Stimulated activated effector memory CD8-positive, alpha-beta T cell treated with anti-CD3 and anti-CD28 coated beads, Interleukin-12 subunit alpha, Interleukin-12 subunit beta, amount 100 ng/mL, for 72 hours (primary cell): ENCODE measurements around the gene NTSR1.

Experiments
- ATAC-seq: fragments of 150-1000 bp; cut with Tn5 transposase; 2 replicates; pipeline ENCODE4 v1.10.0; 2021
- DNase-seq, 2 donors: peaks; one replicate each; pipeline ENCODE4 v3.0.0; 2021 to 2022; ENCODE audit warnings: low spot score in 2 of 2
- H3K27ac Mint-ChIP-seq: one replicate; pipeline ENCODE4 v1.8.0; 2022; ENCODE audit warnings: mild to moderate bottlenecking, mixed read lengths
- H3K36me3 Mint-ChIP-seq: one replicate; pipeline ENCODE4 v1.8.0; 2022; ENCODE audit warnings: mild to moderate bottlenecking, mixed read lengths
- H3K4me1 Mint-ChIP-seq: one replicate; pipeline ENCODE4 v1.8.0; 2022; ENCODE audit warnings: mixed read lengths
- H3K4me3 Mint-ChIP-seq: one replicate; pipeline ENCODE4 v1.8.0; 2022; ENCODE audit warnings: mild to moderate bottlenecking, mixed read lengths
- H3K9me3 Mint-ChIP-seq: one replicate; pipeline ENCODE4 v1.8.0; 2022; ENCODE audit warnings: mixed read lengths

NTSR1 gene

GRCh38 chr20:62721511-62722370 is 13.1 kb downstream of the NTSR1 start:
- peaks cover 5% of the 10 kb centered on the region for H3K9me3 Mint-ChIP-seq
- H3K4me1 Mint-ChIP-seq: peaks cover 30% of the 10 kb centered on the region
- no peak overlapping the region for H3K27ac Mint-ChIP-seq
- H3K36me3 Mint-ChIP-seq: no peaks in the 10 kb centered on the region
- ATAC-seq (peak; percentile 77), DNase-seq (no peak)
- no peak overlapping the region for H3K4me3 Mint-ChIP-seq

DNA sequence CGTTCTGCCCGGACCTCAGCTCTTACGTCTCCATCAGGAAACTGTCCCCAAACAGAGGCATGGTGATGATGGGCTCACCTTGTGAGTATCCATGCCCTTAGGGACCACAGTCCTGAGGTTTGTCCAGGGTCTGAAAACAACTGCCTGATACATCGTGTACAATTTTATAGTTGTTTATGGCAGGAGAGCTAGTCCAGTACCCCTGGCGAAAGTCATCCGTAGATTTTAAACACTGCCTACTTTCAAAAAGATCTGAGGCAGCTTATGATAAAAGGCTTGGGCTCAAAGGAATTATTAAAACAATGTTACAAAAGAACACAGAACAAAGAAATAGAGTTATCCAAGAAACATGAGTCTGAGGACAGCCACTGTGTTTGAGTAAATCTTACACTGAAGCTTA is 14.0 kb downstream of the NTSR1 start:
- DNase-seq: no peak
- no peak for ATAC-seq
- H3K9me3 Mint-ChIP-seq: peaks cover 5% of the 10 kb centered on the region
- no peaks in the 10 kb centered on the region for H3K36me3 Mint-ChIP-seq
- no peak overlapping the region for H3K4me3 Mint-ChIP-seq
- H3K4me1 Mint-ChIP-seq: peaks cover 27% of the 10 kb centered on the region
- H3K27ac Mint-ChIP-seq: no peak overlapping the region

DNA sequence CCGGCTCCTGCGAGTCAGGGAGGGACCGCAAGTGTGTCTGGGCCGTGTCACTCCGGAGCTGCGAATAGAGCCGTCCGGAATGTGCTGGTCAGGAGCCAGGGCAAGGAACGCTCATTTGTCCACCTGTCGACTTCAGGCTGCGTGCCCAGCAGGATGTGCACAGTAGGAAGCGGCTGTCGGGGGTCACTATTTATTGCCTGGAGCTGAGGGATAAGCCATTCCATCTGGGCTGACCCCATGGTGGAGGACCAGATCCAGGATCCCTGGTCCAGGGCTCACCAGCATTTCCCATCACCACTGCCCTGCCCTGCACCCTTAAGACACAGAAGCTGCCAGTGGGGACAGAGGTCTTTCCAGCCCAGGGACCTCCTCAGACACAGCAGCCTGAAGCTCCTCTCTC is 14.7 kb downstream of the NTSR1 start:
- DNase-seq (no peak), ATAC-seq (no peak)
- Mint-ChIP-seq H3K9me3 (peaks cover 5% of the 10 kb centered on the region), H3K27ac (no peak overlapping the region), H3K4me1 (peaks cover 26% of the 10 kb centered on the region), H3K36me3 (no peaks in the 10 kb centered on the region), H3K4me3 (no peak overlapping the region)

- Mint-ChIP-seq H3K27ac (no peak overlapping the region), H3K9me3 (peaks cover 5% of the 10 kb centered on the region), H3K4me1 (peaks cover 24% of the 10 kb centered on the region), H3K36me3 (no peaks in the 10 kb centered on the region), H3K4me3 (no peak overlapping the region)
- no peak for DNase-seq
- no peak for ATAC-seq
Observed at GRCh38 chr20:62723768-62724450, 15.3 kb downstream of the NTSR1 start.

DNA sequence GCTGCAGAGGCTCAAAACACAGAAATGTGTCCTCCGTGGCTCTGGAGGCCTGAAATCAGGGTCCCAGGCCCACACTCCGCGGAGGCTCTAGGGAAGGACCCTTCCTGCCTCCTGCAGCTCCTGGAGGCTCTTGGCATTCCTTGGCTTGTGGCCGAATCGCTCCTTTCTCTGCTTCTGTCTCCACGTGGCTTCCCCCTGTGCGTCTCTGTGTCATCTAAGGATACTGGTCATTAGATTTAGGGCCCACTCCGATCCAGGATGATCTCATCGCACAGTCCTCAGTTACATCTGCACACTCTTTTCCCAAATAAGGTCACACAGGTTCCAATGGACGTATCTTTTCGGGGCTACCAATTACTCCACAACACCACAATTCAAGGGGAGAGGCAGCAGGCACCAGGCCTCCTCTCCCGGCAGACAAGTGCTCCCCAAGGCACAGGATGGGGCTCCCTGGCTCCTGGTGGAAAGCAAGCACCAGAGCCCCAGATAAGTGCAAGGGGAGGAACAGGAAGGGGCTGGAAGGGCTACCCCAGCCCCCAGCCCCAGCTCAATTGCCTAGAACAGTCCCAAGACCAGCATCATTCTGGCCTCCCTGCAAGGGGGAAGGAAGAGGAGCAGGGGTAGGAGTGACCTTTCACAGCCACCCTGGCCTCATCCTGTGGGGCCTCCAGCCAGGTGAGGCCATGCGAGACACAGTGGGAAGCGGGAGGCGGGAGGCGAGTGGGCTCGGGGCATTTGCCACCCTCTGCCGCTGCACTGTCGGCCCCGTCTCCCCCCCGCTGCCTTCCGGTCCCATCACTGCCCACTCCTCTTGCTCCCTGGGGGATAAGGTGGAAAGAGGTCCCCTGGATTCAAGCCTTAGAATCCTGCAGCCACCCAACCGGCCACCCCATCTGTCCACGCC is 16.3 kb downstream of the NTSR1 start:
- no peak overlapping the region for H3K27ac Mint-ChIP-seq
- H3K9me3 Mint-ChIP-seq: peaks cover 5% of the 10 kb centered on the region
- ATAC-seq (no peak), DNase-seq (no peak)
- no peaks in the 10 kb centered on the region for H3K36me3 Mint-ChIP-seq
- peaks cover 24% of the 10 kb centered on the region for H3K4me1 Mint-ChIP-seq
- H3K4me3 Mint-ChIP-seq: no peak overlapping the region

GRCh38 chr20:62725596-62726268 is 17.1 kb downstream of the NTSR1 start:
- DNase-seq (no peak), ATAC-seq (no peak)
- no peaks in the 10 kb centered on the region for H3K36me3 Mint-ChIP-seq
- no peak overlapping the region for H3K4me3 Mint-ChIP-seq
- no peak overlapping the region for H3K27ac Mint-ChIP-seq
- no peaks in the 10 kb centered on the region for H3K9me3 Mint-ChIP-seq
- H3K4me1 Mint-ChIP-seq: peaks cover 24% of the 10 kb centered on the region

- H3K9me3 Mint-ChIP-seq: no peaks in the 10 kb centered on the region
- H3K4me3 Mint-ChIP-seq: no peak overlapping the region
- H3K4me1 Mint-ChIP-seq: peaks cover 23% of the 10 kb centered on the region
- H3K27ac Mint-ChIP-seq: no peak overlapping the region
- no peaks in the 10 kb centered on the region for H3K36me3 Mint-ChIP-seq
- DNase-seq: no peak
- no peak for ATAC-seq
Observed at GRCh38 chr20:62726276-62726675, 17.6 kb downstream of the NTSR1 start.

DNA sequence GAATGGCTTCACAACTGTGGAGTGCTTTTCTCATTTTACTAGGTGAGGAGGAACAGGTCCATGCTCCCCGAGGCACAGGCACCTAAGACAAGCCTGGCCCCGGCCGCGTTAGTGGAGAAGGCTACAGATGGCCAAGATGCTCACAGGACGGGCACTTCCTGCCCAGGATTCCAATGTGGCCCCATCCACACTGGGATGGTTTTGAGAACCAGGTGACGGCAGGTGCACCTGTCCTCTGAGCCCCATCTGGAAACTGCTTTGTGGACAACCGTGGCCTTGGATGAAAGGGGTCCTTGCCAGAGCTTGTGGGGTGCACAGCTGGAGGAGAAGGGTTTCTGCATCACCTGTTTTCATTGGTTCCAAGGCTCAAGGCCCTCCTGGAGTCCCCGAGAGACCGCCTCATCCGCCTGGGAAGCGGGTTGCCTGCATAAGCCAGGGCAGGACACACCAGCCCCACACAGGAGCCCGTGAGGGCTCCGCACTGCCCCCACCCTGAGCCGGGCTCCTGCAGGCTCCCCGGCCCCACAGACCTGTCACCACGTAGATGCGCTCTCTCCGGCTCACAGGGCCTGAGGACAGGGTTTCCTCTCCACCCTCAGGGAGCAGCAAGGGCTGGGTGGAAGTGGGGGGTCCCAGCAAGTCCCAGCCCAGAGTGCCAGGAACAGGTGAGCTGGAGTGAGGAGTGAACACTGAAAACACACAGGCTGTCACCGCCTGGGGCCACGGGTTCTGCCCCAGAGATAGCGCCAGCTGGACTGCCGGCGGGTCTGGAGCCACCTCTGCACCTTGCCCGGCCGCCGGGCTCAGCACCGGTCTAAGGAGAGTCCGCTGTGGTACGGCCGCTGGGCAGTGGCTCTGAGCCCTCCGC is 18.3 kb downstream of the NTSR1 start:
- Mint-ChIP-seq H3K9me3 (no peaks in the 10 kb centered on the region), H3K4me1 (peaks cover 16% of the 10 kb centered on the region), H3K4me3 (no peak overlapping the region), H3K36me3 (no peaks in the 10 kb centered on the region), H3K27ac (no peak overlapping the region)
- no peak for ATAC-seq
- DNase-seq: no peak

- H3K4me1 Mint-ChIP-seq: peaks cover 10% of the 10 kb centered on the region
- H3K4me3 Mint-ChIP-seq: no peak overlapping the region
- no peak overlapping the region for H3K27ac Mint-ChIP-seq
- no peak for DNase-seq
- no peaks in the 10 kb centered on the region for H3K9me3 Mint-ChIP-seq
- no peak for ATAC-seq
- no peaks in the 10 kb centered on the region for H3K36me3 Mint-ChIP-seq
Observed at GRCh38 chr20:62727584-62728027, 19.0 kb downstream of the NTSR1 start.

GRCh38 chr20:62728028-62728780 is 19.6 kb downstream of the NTSR1 start:
- Mint-ChIP-seq H3K9me3 (no peaks in the 10 kb centered on the region), H3K27ac (no peak overlapping the region), H3K4me3 (no peak overlapping the region), H3K36me3 (no peaks in the 10 kb centered on the region), H3K4me1 (peaks cover 10% of the 10 kb centered on the region)
- ATAC-seq (no peak), DNase-seq (no peak)

- H3K4me3 Mint-ChIP-seq: no peak overlapping the region
- ATAC-seq (no peak), DNase-seq (no peak)
- H3K27ac Mint-ChIP-seq: peak overlapping the region; percentile 56
- peaks cover 10% of the 10 kb centered on the region for H3K4me1 Mint-ChIP-seq
- no peaks in the 10 kb centered on the region for H3K36me3 Mint-ChIP-seq
- no peaks in the 10 kb centered on the region for H3K9me3 Mint-ChIP-seq
Observed at GRCh38 chr20:62728781-62729300, 20.2 kb downstream of the NTSR1 start.

GRCh38 chr20:62730481-62730880 is 21.8 kb downstream of the NTSR1 start:
- peaks cover 15% of the 10 kb centered on the region for H3K4me1 Mint-ChIP-seq
- no peak for DNase-seq
- no peaks in the 10 kb centered on the region for H3K36me3 Mint-ChIP-seq
- no peaks in the 10 kb centered on the region for H3K9me3 Mint-ChIP-seq
- no peak overlapping the region for H3K27ac Mint-ChIP-seq
- no peak overlapping the region for H3K4me3 Mint-ChIP-seq
- no peak for ATAC-seq

GRCh38 chr20:62732031-62732760 is 23.6 kb downstream of the NTSR1 start:
- DNase-seq (no peak), ATAC-seq (no peak)
- Mint-ChIP-seq H3K36me3 (no peaks in the 10 kb centered on the region), H3K27ac (no peak overlapping the region), H3K4me1 (peaks cover 14% of the 10 kb centered on the region), H3K9me3 (no peaks in the 10 kb centered on the region), H3K4me3 (no peak overlapping the region)
